ENCODE data around the gene SLC24A3.

DNA sequence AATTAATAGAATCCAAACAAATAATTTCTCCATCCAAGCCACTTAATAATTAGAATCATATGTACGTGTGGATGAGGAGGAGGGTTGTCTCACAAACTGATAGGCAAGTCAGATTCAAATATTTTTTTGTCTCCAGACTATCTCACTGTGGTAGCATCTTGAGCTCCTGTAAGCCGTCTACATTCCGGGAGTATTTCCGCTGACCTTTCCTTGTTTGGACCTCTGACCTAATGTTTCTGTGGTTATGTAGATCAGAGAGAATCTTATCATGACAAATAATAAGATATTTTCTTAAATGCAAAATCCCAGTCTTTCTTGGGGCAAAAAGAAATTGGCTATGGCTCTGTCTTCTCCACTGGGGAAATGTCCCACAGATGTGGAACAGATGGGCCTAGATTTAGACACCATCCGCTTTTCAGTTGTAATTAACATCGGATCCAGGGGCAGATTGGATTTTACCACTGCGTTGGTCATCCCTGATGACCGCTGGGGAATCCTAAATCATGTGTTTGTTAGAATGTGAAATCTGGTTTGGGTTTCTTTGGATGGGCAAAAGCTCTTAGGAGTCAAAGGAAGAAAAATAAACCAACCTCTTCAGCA is 348.5 kb downstream of the SLC24A3 start:
- TF ChIP-seq, protein P1, sequence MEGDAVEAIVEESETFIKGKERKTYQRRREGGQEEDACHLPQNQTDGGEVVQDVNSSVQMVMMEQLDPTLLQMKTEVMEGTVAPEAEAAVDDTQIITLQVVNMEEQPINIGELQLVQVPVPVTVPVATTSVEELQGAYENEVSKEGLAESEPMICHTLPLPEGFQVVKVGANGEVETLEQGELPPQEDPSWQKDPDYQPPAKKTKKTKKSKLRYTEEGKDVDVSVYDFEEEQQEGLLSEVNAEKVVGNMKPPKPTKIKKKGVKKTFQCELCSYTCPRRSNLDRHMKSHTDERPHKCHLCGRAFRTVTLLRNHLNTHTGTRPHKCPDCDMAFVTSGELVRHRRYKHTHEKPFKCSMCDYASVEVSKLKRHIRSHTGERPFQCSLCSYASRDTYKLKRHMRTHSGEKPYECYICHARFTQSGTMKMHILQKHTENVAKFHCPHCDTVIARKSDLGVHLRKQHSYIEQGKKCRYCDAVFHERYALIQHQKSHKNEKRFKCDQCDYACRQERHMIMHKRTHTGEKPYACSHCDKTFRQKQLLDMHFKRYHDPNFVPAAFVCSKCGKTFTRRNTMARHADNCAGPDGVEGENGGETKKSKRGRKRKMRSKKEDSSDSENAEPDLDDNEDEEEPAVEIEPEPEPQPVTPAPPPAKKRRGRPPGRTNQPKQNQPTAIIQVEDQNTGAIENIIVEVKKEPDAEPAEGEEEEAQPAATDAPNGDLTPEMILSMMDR (conservative IDR thresholded peaks at IDR 0.05; ENCODE audit: low read length): no peak
- no peak for TF ChIP-seq EZH2phosphoT487 (IDR thresholded peaks at IDR 0.05; ENCODE audit: borderline replicate concordance, low read depth, low read length)

All from OCI-LY7 (cell line).